Endothelial cell of umbilical vein (primary cell): ENCODE measurements around the gene OR2F1. TPM values are rescaled to one million over a fixed set of nuclear protein-coding genes. Genes with fewer than 3 reads are reported as not detected.

Source experiments
- BruUV-seq: library from RNA; stranded (reverse); fragments of 400-500 nt; replicated peaks from 2 replicates; lab custom pipeline; 2021; lab: Mats Ljungman, UMichigan
- CTCF ChIA-PET: fragments of 300-600, 350-600 bp; sonication (Branson Sonifier 250); formaldehyde crosslinking; loops from one replicate; lab custom pipeline; 2021; ENCODE audit warnings: antibody characterized with exemption, inconsistent platforms; lab: Charles Lee
- POLR2A ChIA-PET: fragments of 300-600, 350-600 bp; sonication (Branson Sonifier 250); formaldehyde crosslinking; loops from one replicate; lab custom pipeline; 2021; ENCODE audit warnings: antibody characterized with exemption, inconsistent platforms; lab: Charles Lee
- DNase-seq: peaks from one replicate; pipeline ENCODE4 v3.0.0-alpha.2; 2011; ENCODE audit warnings: low read depth, low spot score
- FAIRE-seq: peaks from 2 replicates; lab custom pipeline; 2011; peaks lifted over from hg19 to GRCh38; lab: Jason Lieb, UNC
- H2AFZ ChIP-seq: 2 replicates; pipeline ENCODE4 v1.6.0; 2012; ENCODE audit warnings: low read depth, low read length, control low read depth, inconsistent platforms
- H3K27ac ChIP-seq: 2 replicates; pipeline ENCODE4 v1.5.1; 2011; ENCODE audit warnings: low read depth, mild to moderate bottlenecking, control low read depth, low read length, moderate library complexity; ENCODE audit not compliant: insufficient read depth
- H3K27me3 ChIP-seq, 2 experiments: 2 replicates each; pipeline versions ENCODE4 v1.6.0 to v1.6.1; 2011; ENCODE audit warnings: low read length in 2 of 2, mixed read lengths in 1 of 2; ENCODE audit not compliant: control insufficient read depth in 2 of 2, insufficient read depth in 2 of 2
- H3K36me3 ChIP-seq, 2 experiments: 2 replicates in 1 of 2; 3 replicates in 1 of 2; pipeline ENCODE4 v1.5.1; 2011; ENCODE audit warnings: low read length in 2 of 2, mild to moderate bottlenecking in 1 of 2, moderate library complexity in 1 of 2; ENCODE audit not compliant: control insufficient read depth in 2 of 2, insufficient read depth in 2 of 2; ENCODE audit errors: extremely low read depth in 1 of 2
- H3K4me1 ChIP-seq: 3 replicates; pipeline ENCODE4 v1.5.1; 2011; ENCODE audit warnings: mild to moderate bottlenecking, low read length; ENCODE audit not compliant: control insufficient read depth, insufficient read depth; ENCODE audit errors: extremely low read depth
- H3K4me2 ChIP-seq: 2 replicates; pipeline ENCODE4 v1.6.1; 2011; ENCODE audit warnings: low read length, control low read depth, mixed read lengths; ENCODE audit not compliant: insufficient read depth
- H3K4me3 ChIP-seq, 3 experiments: fragments of 200-600 bp in 1 of 3; sonication (generic), shearing (Covaris generic) in 1 of 3; replicated peaks in 1 of 3; 2 replicates each; pipeline ENCODE4 v1.5.1; 2011 to 2016; ENCODE audit warnings: control low read depth in 3 of 3, low read length in 3 of 3, mild to moderate bottlenecking in 2 of 3, inconsistent platforms in 1 of 3, low read depth in 1 of 3, moderate library complexity in 1 of 3; ENCODE audit not compliant: insufficient read depth in 1 of 3
- H3K79me2 ChIP-seq: 2 replicates; pipeline ENCODE4 v1.6.0; 2012; ENCODE audit warnings: low read length, inconsistent platforms; ENCODE audit not compliant: control insufficient read depth, insufficient read depth
- H3K9ac ChIP-seq: replicated peaks from 2 replicates; pipeline ENCODE3; 2011; ENCODE audit warnings: low read length, control low read depth; ENCODE audit not compliant: insufficient read depth; ENCODE audit errors: extremely low read depth
- H3K9me1 ChIP-seq: replicated peaks from 3 replicates; pipeline ENCODE4 v1.6.0; 2011; ENCODE audit warnings: mild to moderate bottlenecking, low read length; ENCODE audit not compliant: control insufficient read depth, insufficient read depth; ENCODE audit errors: extremely low read depth
- H3K9me3 ChIP-seq: replicated peaks from 2 replicates; pipeline ENCODE4 v1.5.1; 2012; ENCODE audit warnings: low read length, inconsistent platforms; ENCODE audit not compliant: control insufficient read depth, insufficient read depth
- H4K20me1 ChIP-seq: replicated peaks from 2 replicates; pipeline ENCODE3; 2011; ENCODE audit warnings: mild to moderate bottlenecking, low read length; ENCODE audit not compliant: control insufficient read depth, insufficient read depth; ENCODE audit errors: extremely low read depth
- EZH2 ChIP-seq: IDR thresholded peaks from 2 replicates; pipeline ENCODE4 v1.6.1; 2012; ENCODE audit warnings: borderline replicate concordance, low read depth, mild to moderate bottlenecking, moderate library complexity, low read length, inconsistent platforms; ENCODE audit not compliant: severe bottlenecking
- FOS ChIP-seq: IDR thresholded peaks from 2 replicates; pipeline ENCODE4 v1.6.1; 2011; ENCODE audit warnings: mild to moderate bottlenecking, low read length, moderate library complexity, borderline replicate concordance; ENCODE audit not compliant: insufficient read depth
- GATA2 ChIP-seq: IDR thresholded peaks from 2 replicates; pipeline ENCODE4 v1.7.0; 2011; ENCODE audit warnings: low read depth, mild to moderate bottlenecking, moderate library complexity, mixed read lengths, low read length; ENCODE audit not compliant: insufficient read length, insufficient read depth
- JUN ChIP-seq: IDR thresholded peaks from 2 replicates; pipeline ENCODE4 v1.6.1; 2011; ENCODE audit warnings: borderline replicate concordance, low read depth; ENCODE audit not compliant: insufficient read length, insufficient read depth
- MYC ChIP-seq: IDR thresholded peaks from one replicate; pipeline ENCODE4 v1.6.1; 2011; ENCODE audit warnings: mild to moderate bottlenecking, low read depth, low read length
- POLR2A ChIP-seq: IDR thresholded peaks from 2 replicates; pipeline ENCODE4 v1.6.1; 2012; ENCODE audit warnings: low read depth, mild to moderate bottlenecking, control low read depth, low read length
- POLR2AphosphoS5 ChIP-seq: IDR thresholded peaks from 2 replicates; pipeline ENCODE4 v1.6.1; 2012; ENCODE audit warnings: low read depth, mild to moderate bottlenecking, control low read depth, low read length, moderate library complexity; ENCODE audit not compliant: insufficient read depth
- dilution Hi-C: fragments of 300-500 bp; cut with MboI; formaldehyde crosslinking; loops from one replicate; pipeline ENCODE4 v1.15.0; 2019; ENCODE audit warnings: low sequenced_read_pairs; ENCODE audit not compliant: extremely low pct_ligation_motif_present
- intact Hi-C: fragments of 100-400 bp; cut with micrococcal nuclease; formaldehyde crosslinking; loops from one replicate; pipeline ENCODE4 v1.10.0; 2022
- polyA plus RNA-seq, 4 experiments: library from polyadenylated mRNA; depleted of rRNA in 3 of 4; stranded (reverse) in 3 of 4; unstranded in 1 of 4; fragments of >200 nt; gene quantifications; 2 replicates each; pipeline versions ENCODE4 v1.2.1 to v1.2.3, GENCODE V29; 2011 to 2012; ENCODE audit warnings: missing spikeins in 1 of 4
- total RNA-seq: library from RNA; stranded (reverse); gene quantifications from 2 replicates; pipeline ENCODE4 v1.2.3, GENCODE V29; 2021
- TF ChIP-seq, protein P1 (sequence below), 2 donors: IDR thresholded peaks; 1 replicate in 1 of 2; 2 replicates in 1 of 2; pipeline ENCODE4 v1.5.1; 2011; ENCODE audit warnings: low read length in 2 of 2, mild to moderate bottlenecking in 2 of 2, moderate library complexity in 2 of 2, control low read depth in 1 of 2, inconsistent platforms in 1 of 2, low read depth in 1 of 2; ENCODE audit not compliant: insufficient read depth in 1 of 2; ENCODE audit errors: extremely low read depth in 1 of 2
- TF ChIP-seq, protein P2 (sequence below): IDR thresholded peaks from 2 replicates; pipeline ENCODE4 v1.6.1; 2011; ENCODE audit not compliant: insufficient read depth, insufficient read length

Gene OR2F1
- total and polyA plus RNA-seq, 2 donors (not counting 3 experiments of a cell fraction or from before 2014, with no cell fraction given): not detected

DNA sequence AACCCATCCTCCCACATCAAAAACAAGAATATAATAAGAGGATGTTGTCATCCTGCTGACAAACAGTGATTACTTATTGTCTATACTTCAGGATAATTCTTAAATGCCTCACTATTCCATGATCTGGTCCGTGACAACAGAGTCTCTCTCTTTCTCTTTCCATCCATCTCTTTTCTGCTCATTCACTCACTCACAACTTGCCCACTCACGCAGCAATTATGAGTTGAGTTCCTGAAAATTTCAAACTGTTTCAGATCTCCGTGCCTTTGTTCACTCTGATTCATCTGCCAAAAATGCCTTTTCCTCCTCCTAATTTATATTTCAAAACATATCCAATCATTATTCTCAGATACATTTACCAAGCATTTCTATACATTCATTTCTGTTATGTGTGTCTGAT, 46.9 kb downstream of the OR2F1 start:
- H2AFZ ChIP-seq: no peak overlapping the region
- no peak overlapping the region for H3K27ac ChIP-seq
- no peaks in the 10 kb centered on the region for H3K79me2 ChIP-seq
- H3K4me3 ChIP-seq: no peak overlapping the region
- no peak for TF ChIP-seq FOS
- TF ChIP-seq, protein P1, sequence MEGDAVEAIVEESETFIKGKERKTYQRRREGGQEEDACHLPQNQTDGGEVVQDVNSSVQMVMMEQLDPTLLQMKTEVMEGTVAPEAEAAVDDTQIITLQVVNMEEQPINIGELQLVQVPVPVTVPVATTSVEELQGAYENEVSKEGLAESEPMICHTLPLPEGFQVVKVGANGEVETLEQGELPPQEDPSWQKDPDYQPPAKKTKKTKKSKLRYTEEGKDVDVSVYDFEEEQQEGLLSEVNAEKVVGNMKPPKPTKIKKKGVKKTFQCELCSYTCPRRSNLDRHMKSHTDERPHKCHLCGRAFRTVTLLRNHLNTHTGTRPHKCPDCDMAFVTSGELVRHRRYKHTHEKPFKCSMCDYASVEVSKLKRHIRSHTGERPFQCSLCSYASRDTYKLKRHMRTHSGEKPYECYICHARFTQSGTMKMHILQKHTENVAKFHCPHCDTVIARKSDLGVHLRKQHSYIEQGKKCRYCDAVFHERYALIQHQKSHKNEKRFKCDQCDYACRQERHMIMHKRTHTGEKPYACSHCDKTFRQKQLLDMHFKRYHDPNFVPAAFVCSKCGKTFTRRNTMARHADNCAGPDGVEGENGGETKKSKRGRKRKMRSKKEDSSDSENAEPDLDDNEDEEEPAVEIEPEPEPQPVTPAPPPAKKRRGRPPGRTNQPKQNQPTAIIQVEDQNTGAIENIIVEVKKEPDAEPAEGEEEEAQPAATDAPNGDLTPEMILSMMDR (IDR thresholded peaks at IDR 0.05; ENCODE audit: extremely low read depth in 1 of 2, insufficient read depth in 1 of 2, low read depth in 1 of 2, low read length in 2 of 2): no peak
- TF ChIP-seq GATA2: no peak
- TF ChIP-seq, protein P2, sequence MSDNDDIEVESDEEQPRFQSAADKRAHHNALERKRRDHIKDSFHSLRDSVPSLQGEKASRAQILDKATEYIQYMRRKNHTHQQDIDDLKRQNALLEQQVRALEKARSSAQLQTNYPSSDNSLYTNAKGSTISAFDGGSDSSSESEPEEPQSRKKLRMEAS: no peak
- no peak for TF ChIP-seq EZH2
- no peak for TF ChIP-seq MYC
- TF ChIP-seq JUN: no peak
- no peak for TF ChIP-seq POLR2A
- TF ChIP-seq POLR2AphosphoS5: no peak
- FAIRE-seq (no peak), DNase-seq (no peak)
- peaks cover 2 to 7% of the 10 kb centered on the region in 2 experiments for H3K27me3 ChIP-seq
- no peak overlapping the region for H3K9ac ChIP-seq
- intact Hi-C loops: no loop called here
- dilution Hi-C loops: no loop called here
- H3K9me3 ChIP-seq: no peaks in the 10 kb centered on the region
- no peaks in the 10 kb centered on the region for H3K36me3 ChIP-seq
- no peaks in the 10 kb centered on the region for H3K4me1 ChIP-seq
- POLR2A ChIA-PET: no interaction called here
- no peaks in the 10 kb centered on the region for H3K9me1 ChIP-seq
- CTCF ChIA-PET: interaction anchor here (0.7 to 1.6 kb wide), 2 partner anchors 126 to 265 kb away, joined by 3 read pairs; no protein-coding TSS in a partner anchor
- no peaks in the 10 kb centered on the region for H4K20me1 ChIP-seq
- no peak overlapping the region for H3K4me2 ChIP-seq
- no TSS peak for BruUV-seq
